HepG2 (cell line): ENCODE measurements around the gene NCOA4. TPM values are rescaled to one million over a fixed set of nuclear protein-coding genes. Genes with fewer than 3 reads are reported as not detected.

Experiments used
- ATAC-seq: fragments of 200-7000 bp; cut with Tn5 transposase; 3 replicates; pipeline ENCODE4 v1.9.1; 2020; ENCODE audit warnings: mild to moderate bottlenecking, moderate library complexity
- BruUV-seq: library from RNA; stranded (reverse); fragments of 400-500 nt; replicated peaks from 2 replicates; lab custom pipeline; 2021; lab: Mats Ljungman, UMichigan
- CTCF ChIA-PET: fragments of 300-600 bp; formaldehyde crosslinking; extraction: SDS; loops from one replicate; lab custom pipeline; 2021; ENCODE audit warnings: low total read pairs, inconsistent platforms, low intra/inter-chr PET ratio; lab: Yijun Ruan, JAX
- POLR2A ChIA-PET: fragments of 350-600 bp; sonication (Branson Sonifier 250); formaldehyde crosslinking; loops from one replicate; lab custom pipeline; 2020; ENCODE audit warnings: antibody characterized with exemption, inconsistent platforms; lab: Yijun Ruan, JAX
- DNase-seq: peaks from one replicate; pipeline ENCODE4 v3.0.0-alpha.2; 2015; ENCODE audit warnings: low spot score
- FAIRE-seq: peaks from 3 replicates; lab custom pipeline; 2011; peaks lifted over from hg19 to GRCh38; lab: Jason Lieb, UNC
- H2AFZ ChIP-seq: one replicate; pipeline ENCODE4 v1.6.1; 2011; ENCODE audit warnings: low read length, inconsistent platforms
- H3K27ac ChIP-seq: fragments of 300-600 bp; 3 replicates; pipeline ENCODE4 v1.8.0; 2011; ENCODE audit warnings: mixed run types, mild to moderate bottlenecking, mixed read lengths, low read length, inconsistent platforms; ENCODE audit not compliant: insufficient read depth; ENCODE audit errors: extremely low read length
- H3K27me3 ChIP-seq, 2 experiments: fragments of 200-600 bp in 1 of 2; 2 replicates in 1 of 2; 3 replicates in 1 of 2; pipeline versions ENCODE4 v1.6.0 to v1.8.0; 2011; ENCODE audit warnings: low read length in 2 of 2, mild to moderate bottlenecking in 2 of 2, moderate library complexity in 2 of 2, inconsistent platforms in 1 of 2; ENCODE audit not compliant: insufficient read depth in 2 of 2, control insufficient read depth in 1 of 2
- H3K36me3 ChIP-seq, 2 experiments: fragments of 200-600 bp in 1 of 2; replicated peaks in 1 of 2; 2 replicates in 1 of 2; 3 replicates in 1 of 2; pipeline versions ENCODE4 v1.5.1 to v1.8.0; 2011; ENCODE audit warnings: low read length in 2 of 2, inconsistent platforms in 1 of 2; ENCODE audit not compliant: insufficient read depth in 2 of 2, control insufficient read depth in 1 of 2
- H3K4me1 ChIP-seq: 2 replicates; pipeline ENCODE4 v1.5.1; 2012; ENCODE audit warnings: low read length, inconsistent platforms; ENCODE audit not compliant: insufficient read depth
- H3K4me2 ChIP-seq: 2 replicates; pipeline ENCODE4 v1.6.0; 2011; ENCODE audit warnings: low read depth, low read length, inconsistent platforms
- H3K4me3 ChIP-seq, 3 experiments: fragments of 200-600 bp in 1 of 3; sonication (generic), shearing (Covaris generic) in 1 of 3; replicated peaks in 1 of 3; 2 replicates each; pipeline ENCODE4 v1.5.1; 2011 to 2016; ENCODE audit warnings: low read length in 3 of 3, inconsistent platforms in 2 of 3, low read depth in 2 of 3, mild to moderate bottlenecking in 2 of 3, control low read depth in 1 of 3, mixed read lengths in 1 of 3; ENCODE audit not compliant: insufficient read depth in 1 of 3
- H3K79me2 ChIP-seq: one replicate; pipeline ENCODE4 v1.6.1; 2011; ENCODE audit warnings: low read length, inconsistent platforms; ENCODE audit not compliant: insufficient read depth
- H3K9ac ChIP-seq: 2 replicates; pipeline ENCODE4 v1.6.0; 2011; ENCODE audit warnings: mild to moderate bottlenecking, low read depth, low read length, inconsistent platforms; ENCODE audit not compliant: insufficient read depth
- H3K9me3 ChIP-seq: 2 replicates; pipeline ENCODE4 v1.5.1; 2012; ENCODE audit warnings: mild to moderate bottlenecking, low read length
- H4K20me1 ChIP-seq: 2 replicates; pipeline ENCODE4 v1.6.0; 2011; ENCODE audit warnings: inconsistent platforms, mild to moderate bottlenecking, low read length, moderate library complexity; ENCODE audit not compliant: insufficient read depth
- ERF ChIP-seq: IDR thresholded peaks from 2 replicates; pipeline ENCODE4 v1.6.1; 2018; ENCODE audit warnings: missing biosample characterization, missing genetic modification reagents
- FLYWCH1 ChIP-seq: sonication (generic); formaldehyde crosslinking; IDR thresholded peaks from 2 replicates; pipeline ENCODE4 v1.8.1; 2023; ENCODE audit warnings: mild to moderate bottlenecking, missing genetic modification reagents
- HNRNPLL ChIP-seq: fragments of 200-400 bp; formaldehyde crosslinking; IDR thresholded peaks from 2 replicates; pipeline ENCODE4 v1.6.1; 2017; ENCODE audit warnings: mild to moderate bottlenecking, low read depth, low read length; ENCODE audit not compliant: poor library complexity, severe bottlenecking
- NFE2 ChIP-seq: sonication (generic); formaldehyde crosslinking; IDR thresholded peaks from 2 replicates; pipeline ENCODE4 v1.4.0; 2020; ENCODE audit warnings: missing genetic modification reagents
- NFIC ChIP-seq: IDR thresholded peaks from 2 replicates; pipeline ENCODE4 v1.6.1; 2012; ENCODE audit warnings: mild to moderate bottlenecking, low read length, inconsistent platforms
- SIX4 ChIP-seq: sonication (generic); formaldehyde crosslinking; IDR thresholded peaks from 2 replicates; pipeline ENCODE4 v1.4.0; 2020; ENCODE audit warnings: missing genetic modification reagents
- TAF15 ChIP-seq: fragments of 200-400 bp; formaldehyde crosslinking; IDR thresholded peaks from one replicate; pipeline ENCODE4 v1.6.1; 2018; ENCODE audit warnings: mild to moderate bottlenecking, low read depth, low read length; ENCODE audit not compliant: poor library complexity, severe bottlenecking
- TCF7L2 ChIP-seq: IDR thresholded peaks from 2 replicates; pipeline ENCODE4 v1.6.1; 2011; ENCODE audit warnings: mild to moderate bottlenecking, low read depth, low read length, moderate library complexity
- ZFP36L1 ChIP-seq: sonication (generic); formaldehyde crosslinking; IDR thresholded peaks from 2 replicates; pipeline ENCODE4 v1.8.0; 2022; ENCODE audit warnings: mild to moderate bottlenecking, missing genetic modification reagents, moderate library complexity
- in situ Hi-C: cut with HindIII; loops from 2 replicates; pipeline ENCODE4 v1.10.0; 2017; ENCODE audit warnings: low pct_unique_long_range_greater_than_20kb; ENCODE audit not compliant: extremely low pct_ligation_motif_present
- intact Hi-C: fragments of 100-400 bp; cut with micrococcal nuclease; formaldehyde crosslinking; loops from one replicate; pipeline ENCODE4 v1.10.0; 2022; ENCODE audit not compliant: unreplicated experiment
- polyA plus RNA-seq, 8 experiments: library from polyadenylated mRNA; depleted of rRNA in 3 of 8; stranded (reverse) in 7 of 8; unstranded in 1 of 8; fragments of >200 nt; fragmentation: Illumina TruSeq in 4 of 8; extraction: Trizol in 4 of 8; gene quantifications; 2 replicates each; pipeline versions ENCODE4 v1.2.1 to v1.2.3, GENCODE V29; 2011 to 2016; ENCODE audit warnings: low read depth in 4 of 8, missing spikeins in 1 of 8, mixed read lengths in 1 of 8; ENCODE audit not compliant: insufficient read depth in 1 of 8
- total RNA-seq, 5 experiments: library from RNA; depleted of rRNA; stranded (reverse); fragments of >200 nt; fragmentation: Illumina TruSeq; extraction: Trizol; gene quantifications; 2 replicates each; pipeline ENCODE4 v1.2.3, GENCODE V29; 2016; ENCODE audit warnings: low read depth in 1 of 5
- TF ChIP-seq, protein P1 (sequence below), 2 experiments: fragments of 450-650 bp in 1 of 2; sonication (generic) in 1 of 2; formaldehyde crosslinking in 1 of 2; IDR thresholded peaks; 2 replicates each; pipeline versions ENCODE4 v1.6.1 to v1.8.0; 2016 to 2022; ENCODE audit warnings: antibody characterized with exemption in 1 of 2, mild to moderate bottlenecking in 1 of 2, missing genetic modification reagents in 1 of 2
- TF ChIP-seq, protein P2 (sequence below): sonication (generic); formaldehyde crosslinking; IDR thresholded peaks from 2 replicates; pipeline ENCODE4 v1.4.0; 2020; ENCODE audit warnings: mild to moderate bottlenecking, missing genetic modification reagents
- TF ChIP-seq, protein P3 (sequence below): IDR thresholded peaks from 2 replicates; pipeline ENCODE4 v1.6.1; 2018; ENCODE audit warnings: missing genetic modification reagents, mild to moderate bottlenecking, missing compliant biosample characterization

NCOA4 gene
- total and polyA plus RNA-seq, 2 of the 13 experiments (the other 11 are each of a cell fraction or from before 2014, with no cell fraction given) = 306 to 400 TPM

GRCh38 chr10:46026106-46026505 lies 4.3 kb downstream of the NCOA4 start:
- H2AFZ ChIP-seq = no peak overlapping the region
- DNase-seq (no peak), ATAC-seq (no peak), FAIRE-seq (no peak)
- peak overlapping the region; percentile 93 for H3K4me2 ChIP-seq
- H3K36me3 ChIP-seq = peaks cover 0 to 6% of the 10 kb centered on the region in 2 experiments; a peak in 2 of 5 replicates
- peaks cover 55% of the 10 kb centered on the region for H3K4me1 ChIP-seq
- H3K27me3 ChIP-seq = no peaks in the 10 kb centered on the region; a peak in 1 of 5 replicates
- POLR2A ChIA-PET = interaction anchor here (0.7 kb wide), 1 partner anchor 24 kb away, joined by 4 read pairs; no protein-coding TSS in a partner anchor
- BruUV-seq = no TSS peak
- H3K9me3 ChIP-seq = no peaks in the 10 kb centered on the region
- peaks cover 70% of the 10 kb centered on the region for H4K20me1 ChIP-seq
- peak overlapping the region; percentile 29 to 33 (median 31); a peak in 5 of 6 replicates for H3K4me3 ChIP-seq
- in situ Hi-C loops = no loop called here
- H3K9ac ChIP-seq = peak overlapping the region; percentile 42; the same call in 1 of the 2 replicates
- intact Hi-C loops = loop anchor here (10.0 kb wide), 1 partner anchor 199 kb away; no protein-coding TSS in a partner anchor
- CTCF ChIA-PET = no interaction called here
- H3K27ac ChIP-seq = peak overlapping the region; percentile 37
- peaks cover 91% of the 10 kb centered on the region for H3K79me2 ChIP-seq
- TF ChIP-seq HNRNPLL (no peak), TCF7L2 (no peak), TAF15 (no peak), ERF (no peak), ZFP36L1 (CRISPR knock-in tag) (no peak), SIX4 (CRISPR knock-in tag) (no peak), NFE2 (CRISPR knock-in tag) (no peak), NFIC (no peak), FLYWCH1 (no peak)
- TF ChIP-seq, protein P1, sequence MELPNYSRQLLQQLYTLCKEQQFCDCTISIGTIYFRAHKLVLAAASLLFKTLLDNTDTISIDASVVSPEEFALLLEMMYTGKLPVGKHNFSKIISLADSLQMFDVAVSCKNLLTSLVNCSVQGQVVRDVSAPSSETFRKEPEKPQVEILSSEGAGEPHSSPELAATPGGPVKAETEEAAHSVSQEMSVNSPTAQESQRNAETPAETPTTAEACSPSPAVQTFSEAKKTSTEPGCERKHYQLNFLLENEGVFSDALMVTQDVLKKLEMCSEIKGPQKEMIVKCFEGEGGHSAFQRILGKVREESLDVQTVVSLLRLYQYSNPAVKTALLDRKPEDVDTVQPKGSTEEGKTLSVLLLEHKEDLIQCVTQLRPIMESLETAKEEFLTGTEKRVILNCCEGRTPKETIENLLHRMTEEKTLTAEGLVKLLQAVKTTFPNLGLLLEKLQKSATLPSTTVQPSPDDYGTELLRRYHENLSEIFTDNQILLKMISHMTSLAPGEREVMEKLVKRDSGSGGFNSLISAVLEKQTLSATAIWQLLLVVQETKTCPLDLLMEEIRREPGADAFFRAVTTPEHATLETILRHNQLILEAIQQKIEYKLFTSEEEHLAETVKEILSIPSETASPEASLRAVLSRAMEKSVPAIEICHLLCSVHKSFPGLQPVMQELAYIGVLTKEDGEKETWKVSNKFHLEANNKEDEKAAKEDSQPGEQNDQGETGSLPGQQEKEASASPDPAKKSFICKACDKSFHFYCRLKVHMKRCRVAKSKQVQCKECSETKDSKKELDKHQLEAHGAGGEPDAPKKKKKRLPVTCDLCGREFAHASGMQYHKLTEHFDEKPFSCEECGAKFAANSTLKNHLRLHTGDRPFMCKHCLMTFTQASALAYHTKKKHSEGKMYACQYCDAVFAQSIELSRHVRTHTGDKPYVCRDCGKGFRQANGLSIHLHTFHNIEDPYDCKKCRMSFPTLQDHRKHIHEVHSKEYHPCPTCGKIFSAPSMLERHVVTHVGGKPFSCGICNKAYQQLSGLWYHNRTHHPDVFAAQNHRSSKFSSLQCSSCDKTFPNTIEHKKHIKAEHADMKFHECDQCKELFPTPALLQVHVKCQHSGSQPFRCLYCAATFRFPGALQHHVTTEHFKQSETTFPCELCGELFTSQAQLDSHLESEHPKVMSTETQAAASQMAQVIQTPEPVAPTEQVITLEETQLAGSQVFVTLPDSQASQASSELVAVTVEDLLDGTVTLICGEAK (IDR thresholded peaks at IDR 0.05) = no peak
- TF ChIP-seq, protein P1 (CRISPR knock-in tag; IDR thresholded peaks at IDR 0.05) = no peak
- TF ChIP-seq, protein P2, sequence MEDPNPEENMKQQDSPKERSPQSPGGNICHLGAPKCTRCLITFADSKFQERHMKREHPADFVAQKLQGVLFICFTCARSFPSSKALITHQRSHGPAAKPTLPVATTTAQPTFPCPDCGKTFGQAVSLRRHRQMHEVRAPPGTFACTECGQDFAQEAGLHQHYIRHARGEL (CRISPR knock-in tag) = no peak
- TF ChIP-seq, protein P3, sequence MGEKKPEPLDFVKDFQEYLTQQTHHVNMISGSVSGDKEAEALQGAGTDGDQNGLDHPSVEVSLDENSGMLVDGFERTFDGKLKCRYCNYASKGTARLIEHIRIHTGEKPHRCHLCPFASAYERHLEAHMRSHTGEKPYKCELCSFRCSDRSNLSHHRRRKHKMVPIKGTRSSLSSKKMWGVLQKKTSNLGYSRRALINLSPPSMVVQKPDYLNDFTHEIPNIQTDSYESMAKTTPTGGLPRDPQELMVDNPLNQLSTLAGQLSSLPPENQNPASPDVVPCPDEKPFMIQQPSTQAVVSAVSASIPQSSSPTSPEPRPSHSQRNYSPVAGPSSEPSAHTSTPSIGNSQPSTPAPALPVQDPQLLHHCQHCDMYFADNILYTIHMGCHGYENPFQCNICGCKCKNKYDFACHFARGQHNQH (CRISPR knock-in tag) = no peak
